Hindlimb muscle (tissue), 1 donor: ENCODE data around the gene NRL. TPM values are rescaled to one million over a fixed set of nuclear protein-coding genes. Genes with fewer than 3 reads are reported as not detected.

Experiments used
- DNase-seq: peaks from one replicate; pipeline ENCODE4 v3.0.0-alpha.2; 2013
- polyA plus RNA-seq: library from polyadenylated mRNA; unstranded; fragments of 120-200 nt; gene quantifications from one replicate; pipeline ENCODE4 v1.2.1, GENCODE V29; 2013; ENCODE audit not compliant: insufficient read length

NRL gene
- polyA plus RNA-seq, 1 donor: 1.7 TPM

DNA sequence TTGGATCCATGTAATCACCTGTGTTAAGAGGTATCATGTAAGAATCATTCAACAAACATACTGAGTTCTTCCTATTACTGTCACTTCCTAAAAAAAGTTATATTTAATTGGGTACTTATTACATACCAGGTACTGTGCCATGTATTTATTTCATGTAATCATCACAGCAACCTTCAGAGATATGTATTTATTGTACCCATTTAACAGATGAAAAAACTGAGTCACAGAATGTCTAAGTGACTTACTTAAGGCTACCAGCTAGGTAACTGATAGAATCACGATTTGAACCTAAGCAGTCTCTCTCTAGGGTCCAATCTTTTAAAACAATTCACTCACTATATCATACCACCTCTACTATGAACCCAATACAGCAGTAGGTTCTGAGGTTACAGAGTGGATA lies 29.7 kb upstream of the NRL start:
- DNase-seq: no peak

DNA sequence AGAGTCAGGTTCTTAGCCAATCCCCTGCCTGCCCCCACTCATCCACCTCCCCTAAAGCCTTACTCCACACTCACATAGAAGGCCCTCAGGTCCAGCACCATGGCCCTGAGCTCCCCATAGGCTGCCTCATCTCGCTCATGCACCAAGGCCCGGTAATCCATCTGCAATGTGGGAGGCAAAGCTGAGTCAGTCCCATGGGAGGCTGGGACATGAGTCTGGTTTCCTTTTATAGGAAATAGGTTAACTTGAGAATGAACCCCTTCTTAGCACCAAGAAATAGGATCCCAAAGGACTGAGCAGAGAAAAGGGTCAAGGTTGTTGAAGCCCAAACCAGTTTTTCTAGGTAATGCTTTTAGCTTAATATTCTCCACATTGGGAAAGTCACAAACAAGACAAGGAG lies 28.8 kb upstream of the NRL start:
- no peak for DNase-seq

DNA sequence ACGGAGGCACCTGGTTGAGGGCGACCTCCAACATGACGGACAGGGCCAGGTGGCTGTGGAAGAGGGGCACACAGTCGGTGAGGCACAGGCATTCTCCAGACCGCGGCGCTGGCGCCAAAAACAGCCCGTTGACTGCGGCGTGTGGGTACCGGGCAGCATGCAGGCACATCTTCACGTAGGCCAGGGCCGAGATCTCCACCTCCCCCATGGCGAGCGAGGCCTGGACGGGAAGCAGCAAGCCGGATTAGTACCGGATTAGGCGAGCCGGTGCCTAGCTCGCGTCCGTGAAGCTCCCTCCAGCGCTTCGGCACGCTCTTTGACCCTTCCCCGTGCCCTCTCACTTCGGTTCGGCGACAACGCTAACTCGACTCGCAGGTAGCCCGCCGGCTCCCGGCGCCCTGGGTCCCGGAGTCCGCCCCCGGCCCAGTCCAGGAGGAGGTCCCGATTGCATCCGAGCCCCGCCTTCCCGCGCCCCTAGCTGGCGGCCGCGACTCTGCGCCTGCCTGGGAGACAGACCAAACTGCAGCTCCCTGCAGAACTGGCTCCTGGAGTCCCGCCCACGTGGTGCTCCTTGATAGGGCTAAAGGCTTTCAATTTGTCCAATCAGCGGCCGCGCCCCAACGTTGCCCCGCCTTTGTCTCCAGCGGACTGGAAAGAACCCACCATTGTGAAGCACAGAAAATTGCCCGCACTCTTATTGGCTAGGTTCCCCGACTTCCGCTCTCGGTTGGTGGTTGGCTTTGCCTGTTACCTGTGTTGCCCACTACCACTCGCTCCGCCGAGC lies 26.5 kb upstream of the NRL start, which contains the start of gene EMC9:
Gene EMC9, minus strand, starts transcription at position 495 of the 784 bp plus-strand sequence. Its CDS starts 287 bp downstream, at position 208.
- DNase-seq: peak; percentile 99

DNA sequence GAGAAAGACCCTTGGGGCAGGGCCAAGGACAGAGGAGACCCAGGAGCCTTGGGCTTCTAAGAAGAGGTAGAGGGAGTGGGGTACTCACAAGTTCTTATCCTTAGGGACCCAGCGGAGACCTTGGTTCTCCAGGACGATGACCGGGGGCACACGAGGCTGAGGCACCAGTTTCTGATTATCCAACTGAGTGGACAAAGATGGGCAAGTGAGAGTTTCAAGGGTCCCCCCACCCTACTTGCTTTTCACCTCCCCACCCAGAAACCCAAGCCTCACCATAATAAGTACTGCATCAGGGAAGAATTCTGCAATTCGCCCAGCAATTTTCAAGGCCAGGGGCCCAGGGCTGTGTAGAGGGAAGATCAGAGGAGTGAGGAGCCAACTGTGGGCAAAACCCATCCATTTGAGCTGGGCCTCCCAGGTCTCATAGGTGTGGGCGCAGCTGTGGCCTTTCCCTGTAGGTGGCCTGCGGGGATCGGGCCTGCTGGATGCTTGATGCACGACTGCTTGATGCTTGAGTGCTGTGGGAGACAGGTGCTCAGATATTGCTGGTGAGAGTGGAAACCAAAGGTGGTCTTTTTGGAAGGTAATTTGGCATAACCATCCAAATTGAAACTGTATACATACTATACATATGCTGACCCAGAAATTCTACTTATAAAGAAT lies 24.7 kb upstream of the NRL start:
- no peak for DNase-seq

DNA sequence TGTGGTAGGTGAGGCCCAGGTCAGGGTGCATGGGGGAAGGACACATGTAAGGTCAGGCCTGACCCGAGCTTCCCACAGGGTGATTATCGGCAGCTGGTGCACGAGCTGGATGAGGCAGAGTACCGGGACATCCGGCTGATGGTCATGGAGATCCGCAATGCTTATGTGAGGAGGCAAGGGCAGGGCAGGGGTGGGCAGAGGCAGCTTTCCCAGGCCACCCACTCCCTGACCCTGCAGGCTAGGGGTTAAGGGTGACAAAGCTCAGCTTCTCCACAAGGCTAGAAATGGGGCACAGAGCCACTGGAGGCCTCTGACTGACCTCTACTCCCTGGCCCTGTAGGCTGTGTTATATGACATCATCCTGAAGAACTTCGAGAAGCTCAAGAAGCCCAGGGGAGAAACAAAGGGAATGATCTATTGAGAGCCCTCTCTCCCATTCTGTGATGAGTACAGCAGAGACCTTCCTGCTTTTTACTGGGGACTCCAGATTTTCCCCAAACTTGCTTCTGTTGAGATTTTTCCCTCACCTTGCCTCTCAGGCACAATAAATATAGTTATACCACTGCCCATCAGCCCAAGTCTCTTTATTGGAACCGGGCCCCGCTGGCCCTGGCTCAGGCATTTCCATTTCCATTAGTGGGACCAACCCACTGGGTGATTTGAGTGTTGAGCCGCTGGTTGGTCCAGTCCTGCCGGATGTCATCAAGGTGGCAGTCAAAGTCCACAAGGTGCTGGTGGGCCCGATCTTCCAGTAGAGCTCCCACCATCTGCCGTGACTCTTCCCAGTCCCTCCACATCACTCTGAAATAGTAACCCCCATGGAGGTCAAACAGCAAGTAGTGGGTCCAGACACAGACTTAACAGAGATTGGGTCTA lies 23.9 kb upstream of the NRL start:
- no peak for DNase-seq

DNA sequence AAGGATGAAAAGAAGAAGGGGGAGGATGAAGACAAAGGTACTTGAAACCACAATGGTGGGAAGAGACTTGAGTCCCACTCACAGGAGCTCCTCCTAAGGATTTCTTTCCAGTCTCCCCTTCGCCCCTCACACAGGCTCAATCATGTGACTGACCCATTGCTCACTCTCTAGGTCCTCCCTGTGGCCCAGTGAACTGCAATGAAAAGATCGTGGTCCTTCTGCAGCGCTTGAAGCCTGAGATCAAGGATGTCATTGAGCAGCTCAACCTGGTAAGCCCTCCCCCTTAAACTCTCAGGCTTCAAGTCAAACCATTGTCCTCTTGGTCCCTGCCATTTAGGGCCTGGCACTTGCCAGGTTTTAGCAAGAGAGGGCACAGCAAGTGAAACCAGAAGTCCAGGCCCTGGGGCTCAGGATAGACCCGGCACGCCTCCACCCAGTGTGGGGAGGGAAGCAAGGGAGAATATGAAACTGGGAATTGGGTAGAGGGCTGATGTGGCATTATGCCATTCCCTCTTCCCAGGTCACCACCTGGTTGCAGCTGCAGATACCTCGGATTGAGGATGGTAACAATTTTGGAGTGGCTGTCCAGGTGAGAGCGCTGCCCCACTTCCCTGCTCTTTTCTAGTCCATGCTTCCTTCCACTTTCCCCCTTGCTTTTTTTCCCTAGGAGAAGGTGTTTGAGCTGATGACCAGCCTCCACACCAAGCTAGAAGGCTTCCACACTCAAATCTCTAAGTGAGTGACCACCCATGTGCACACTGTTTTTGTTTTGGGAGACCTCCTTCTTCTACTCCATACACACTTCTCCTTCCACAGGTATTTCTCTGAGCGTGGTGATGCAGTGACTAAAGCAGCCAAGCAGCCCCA lies 23.0 kb upstream of the NRL start:
- DNase-seq: no peak

DNA sequence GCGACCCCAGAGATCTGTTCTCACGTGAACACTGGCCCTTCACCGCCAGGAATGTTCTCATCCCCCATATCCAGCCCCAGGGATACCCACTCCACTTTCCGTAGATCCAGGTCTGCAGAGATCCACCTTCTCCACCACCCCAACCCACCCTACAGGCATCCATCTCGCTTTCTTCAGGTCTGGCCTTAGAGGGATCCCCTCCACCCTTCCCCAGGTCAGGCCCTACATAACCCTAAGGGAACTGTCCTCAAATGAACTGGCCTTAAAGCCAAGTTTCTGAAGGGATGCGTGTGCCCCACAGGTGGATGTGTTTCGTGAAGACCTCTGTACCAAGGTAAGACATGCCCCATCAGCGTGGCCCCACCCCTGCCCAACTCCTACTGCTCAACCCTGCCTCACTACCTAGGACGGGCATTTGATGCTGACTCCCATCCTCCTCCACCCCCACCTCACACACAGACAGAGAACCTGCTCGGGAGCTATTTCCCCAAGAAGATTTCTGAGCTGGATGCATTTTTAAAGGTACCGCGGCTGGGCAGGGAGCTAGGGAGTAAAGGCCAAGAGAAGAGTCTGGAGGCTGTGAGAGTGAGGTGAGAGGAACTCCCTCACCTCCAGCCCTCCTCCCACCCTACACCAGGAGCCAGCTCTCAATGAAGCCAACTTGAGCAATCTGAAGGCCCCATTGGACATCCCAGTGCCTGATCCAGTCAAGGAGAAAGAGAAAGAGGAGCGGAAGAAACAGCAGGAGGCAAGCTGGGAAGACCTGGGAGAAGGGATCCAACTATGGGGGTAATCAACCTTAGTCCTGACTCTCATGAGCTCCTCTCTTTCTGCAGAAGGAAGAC lies 22.2 kb upstream of the NRL start:
- no peak for DNase-seq

DNA sequence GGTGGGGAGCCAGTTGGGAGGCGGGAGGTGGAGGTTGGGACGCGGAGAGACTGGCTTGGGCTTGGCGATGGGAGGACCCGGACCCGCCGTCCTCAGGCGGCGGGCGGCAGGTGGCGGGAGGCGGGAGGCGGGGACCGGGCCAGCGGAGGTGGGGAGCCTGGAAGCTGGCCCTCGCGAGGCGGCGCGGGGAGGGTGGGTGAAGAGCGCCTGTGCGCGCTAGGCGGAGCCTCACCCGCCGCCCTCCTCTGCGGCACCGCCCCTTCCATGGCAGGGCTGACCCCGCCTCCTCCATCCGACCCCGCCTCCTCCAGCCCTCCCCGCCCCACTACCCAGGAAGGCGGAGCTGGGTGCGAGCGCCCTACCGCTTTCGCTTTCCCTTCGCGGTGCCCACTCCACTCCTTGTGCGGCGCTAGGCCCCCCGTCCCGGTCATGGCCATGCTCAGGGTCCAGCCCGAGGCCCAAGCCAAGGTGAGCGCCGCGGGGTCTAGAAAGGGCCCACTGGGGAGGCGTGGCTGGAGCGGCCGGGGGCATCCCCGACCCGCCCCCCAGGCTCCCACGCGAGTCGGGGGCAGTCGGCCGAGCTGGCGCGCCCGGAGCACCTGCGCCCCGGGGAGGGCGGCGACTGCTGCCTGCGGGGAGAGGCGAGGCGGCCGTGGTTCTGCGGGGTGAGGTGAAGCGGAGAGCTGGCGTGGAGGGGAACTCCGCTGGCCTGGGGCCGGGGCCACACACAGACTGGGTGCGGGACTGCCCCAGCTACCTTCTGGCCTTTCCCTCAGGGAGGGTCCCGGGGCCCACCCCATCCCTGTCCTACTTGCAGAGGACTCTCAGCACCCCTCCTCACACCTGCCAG lies 21.3 kb upstream of the NRL start, which contains the start of gene PSME1:
Gene PSME1, plus strand, starts transcription at position 361 of the 850 bp plus-strand sequence. Its CDS starts 69 bp downstream, at position 430.
- DNase-seq: peak; percentile 90

DNA sequence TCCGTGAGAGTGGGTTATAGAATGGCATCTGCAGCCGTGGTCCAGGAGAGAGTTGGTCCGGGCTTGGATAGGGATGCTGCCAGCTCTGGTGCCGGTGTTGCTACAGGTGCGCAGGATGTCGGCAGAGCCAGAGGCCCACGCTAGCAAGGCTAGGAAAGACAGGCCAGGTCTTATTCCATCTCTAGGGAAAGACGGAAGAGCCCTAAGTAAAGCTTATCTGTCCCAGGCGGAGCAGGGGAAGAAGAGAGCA lies 20.8 kb upstream of the NRL start:
- DNase-seq: no peak

DNA sequence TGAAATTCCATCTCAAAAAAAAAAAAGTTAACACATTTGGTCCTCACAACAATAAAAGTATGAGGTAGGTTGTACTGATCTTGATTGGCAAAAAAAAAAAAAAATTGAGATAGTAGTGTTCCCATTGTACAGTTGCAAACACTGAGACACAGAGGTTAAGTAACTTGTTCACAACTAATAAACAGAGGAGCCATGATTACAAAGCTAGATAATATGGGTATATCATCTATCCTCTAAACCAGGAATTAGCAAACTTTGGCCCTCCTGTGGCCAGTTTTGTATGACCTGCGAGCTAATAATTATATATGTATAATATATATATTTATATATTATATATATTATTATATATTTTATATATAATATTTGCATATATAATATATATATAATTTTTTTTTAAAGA lies 19.0 kb upstream of the NRL start:
- DNase-seq: no peak

DNA sequence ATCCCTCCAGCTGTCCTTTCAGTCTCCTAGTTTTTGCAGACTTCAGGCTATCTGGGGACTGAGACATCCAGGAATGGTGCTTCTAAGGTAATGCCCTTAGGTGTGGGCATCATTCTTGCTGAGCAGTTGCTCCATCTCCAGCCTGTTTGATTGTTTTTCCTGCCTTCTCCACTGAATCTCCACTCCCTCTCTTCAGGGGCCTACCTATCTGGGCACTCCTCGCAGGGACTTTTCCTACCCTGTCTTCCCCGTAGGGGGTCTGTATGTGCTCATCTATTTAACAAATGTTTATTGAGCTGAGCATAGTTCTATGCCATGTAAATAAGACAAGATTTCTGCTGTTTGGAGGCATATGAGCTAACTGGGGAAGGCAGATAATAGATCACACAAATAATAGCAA lies 18.2 kb upstream of the NRL start:
- no peak for DNase-seq

DNA sequence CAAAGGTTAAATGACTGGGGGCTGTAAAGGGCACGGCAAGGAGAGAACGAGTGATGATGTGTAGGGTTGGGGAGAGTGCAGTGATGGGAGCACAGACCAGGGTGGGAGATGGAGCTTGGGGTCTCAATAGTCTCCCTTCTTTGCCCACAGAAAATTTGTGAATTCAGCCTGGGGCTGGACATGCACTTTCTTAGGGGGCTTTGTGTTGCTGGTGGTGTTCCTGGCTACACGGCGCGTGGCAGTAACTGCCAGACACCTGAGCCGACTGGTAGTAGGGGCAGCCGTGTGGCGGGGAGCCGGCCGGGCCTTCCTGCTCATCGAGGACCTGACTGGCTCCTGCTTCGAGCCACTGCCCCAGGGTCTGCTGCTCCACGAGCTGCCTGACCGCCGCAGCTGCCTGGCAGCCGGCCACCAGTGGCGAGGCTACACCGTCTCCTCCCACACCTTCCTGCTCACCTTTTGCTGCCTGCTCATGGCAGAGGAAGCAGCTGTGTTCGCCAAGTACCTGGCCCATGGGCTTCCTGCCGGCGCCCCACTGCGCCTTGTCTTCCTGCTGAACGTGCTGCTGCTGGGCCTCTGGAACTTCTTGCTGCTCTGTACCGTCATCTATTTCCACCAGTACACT lies 17.4 kb upstream of the NRL start:
- DNase-seq: no peak

DNA sequence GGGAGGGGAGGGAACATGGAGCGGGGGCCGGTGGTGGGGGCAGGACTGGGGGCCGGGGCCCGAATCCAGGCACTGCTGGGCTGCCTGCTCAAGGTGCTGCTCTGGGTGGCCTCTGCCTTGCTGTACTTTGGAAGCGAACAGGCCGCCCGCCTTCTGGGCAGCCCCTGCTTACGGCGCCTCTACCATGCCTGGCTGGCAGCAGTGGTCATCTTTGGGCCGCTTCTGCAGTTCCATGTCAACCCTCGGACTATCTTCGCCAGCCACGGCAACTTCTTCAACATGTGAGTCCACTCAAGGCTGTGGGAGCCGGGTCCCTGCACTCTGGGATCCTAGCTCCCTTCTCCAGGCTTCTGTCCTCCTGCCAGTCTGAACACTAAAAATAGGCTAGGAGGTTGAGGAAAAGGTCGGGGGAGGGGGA lies 16.8 kb upstream of the NRL start:
- no peak for DNase-seq

DNA sequence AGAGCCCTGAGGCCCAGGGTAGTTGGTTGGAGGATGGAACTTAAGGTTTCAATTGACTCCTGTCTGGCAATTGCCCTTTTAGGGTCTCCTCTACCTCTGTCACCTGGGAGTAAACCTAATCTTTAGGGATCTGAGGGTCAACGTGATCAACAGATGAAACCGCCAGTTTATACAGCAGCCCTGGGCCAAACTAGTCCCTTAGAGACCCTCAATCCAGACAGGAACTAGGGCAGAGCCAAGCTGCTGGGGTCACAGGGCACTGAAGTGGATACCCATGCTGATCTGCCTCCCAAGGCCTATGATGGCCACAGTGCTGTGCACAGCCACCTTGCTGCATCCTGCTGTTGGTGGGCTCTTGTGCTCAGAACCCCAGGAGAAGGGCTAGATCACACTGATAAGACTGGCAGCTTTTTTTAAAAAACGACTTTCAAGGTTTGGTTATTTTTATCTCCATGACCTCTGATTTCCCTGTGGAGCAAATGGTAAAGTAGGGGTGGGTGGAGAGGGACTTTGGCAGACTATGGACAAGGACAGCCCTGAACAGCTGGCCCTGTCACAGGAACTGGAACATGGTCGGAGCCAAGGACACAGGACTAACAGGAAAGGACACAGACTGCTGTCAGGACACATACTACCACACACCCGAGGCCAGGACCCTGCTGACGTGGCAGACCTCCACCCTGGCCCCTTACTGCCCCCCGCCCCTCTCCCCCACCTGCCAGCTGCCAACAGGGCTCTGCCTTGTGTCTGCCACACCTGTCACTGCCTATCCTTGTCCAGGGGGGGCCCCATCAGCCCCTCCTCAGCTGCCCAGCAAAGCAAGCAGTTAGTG lies 16.2 kb upstream of the NRL start:
- DNase-seq: peak; percentile 52

DNA sequence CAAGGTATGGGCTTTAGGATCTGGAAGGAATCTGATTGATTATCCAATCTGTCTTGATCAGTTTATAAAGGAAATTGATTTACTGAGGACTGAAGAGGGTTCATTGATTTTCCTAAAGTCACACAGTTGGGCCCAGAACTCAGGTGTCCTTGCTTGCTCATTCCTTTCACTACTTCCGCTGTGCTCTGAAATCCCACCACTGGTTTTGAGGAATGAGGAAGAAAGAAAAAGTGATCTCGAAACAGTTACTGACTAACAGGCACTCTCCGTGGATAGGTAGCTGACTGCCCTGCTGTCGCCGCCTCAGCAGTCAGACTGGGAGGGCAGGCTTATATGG lies 15.6 kb upstream of the NRL start, which contains the start of gene FITM1:
Gene FITM1, plus strand, starts transcription at position 280 of the 337 bp plus-strand sequence. CDS start 905 bp downstream, outside the sequence.
- no peak for DNase-seq

DNA sequence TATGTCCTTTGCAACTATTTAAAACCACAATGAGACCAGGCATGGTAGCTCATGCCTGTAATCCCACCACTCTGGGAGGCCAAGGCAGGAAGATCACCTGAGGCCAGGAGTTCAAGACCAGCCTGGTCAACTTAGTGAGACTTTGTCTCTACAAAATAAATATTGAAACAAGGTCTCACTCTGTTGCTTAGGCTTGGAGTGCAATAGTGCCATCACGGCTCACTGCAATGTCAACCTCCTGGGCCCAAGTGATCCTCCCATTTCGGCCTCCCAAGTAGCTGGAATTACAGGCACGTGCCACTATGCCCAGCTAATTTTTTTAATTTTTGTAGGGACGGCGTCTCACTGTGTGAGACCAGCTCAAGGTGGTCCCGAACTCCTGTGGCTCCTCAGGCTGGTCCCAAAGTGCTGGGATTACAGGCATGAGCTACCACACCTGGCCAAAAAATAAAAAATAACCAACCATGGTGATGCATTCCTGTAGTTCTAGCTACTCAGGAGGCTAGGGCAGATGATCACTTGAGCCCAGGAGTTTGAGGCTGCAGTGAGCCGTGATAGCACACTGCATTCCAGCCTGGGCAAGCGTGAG lies 14.8 kb upstream of the NRL start:
- DNase-seq: no peak

DNA sequence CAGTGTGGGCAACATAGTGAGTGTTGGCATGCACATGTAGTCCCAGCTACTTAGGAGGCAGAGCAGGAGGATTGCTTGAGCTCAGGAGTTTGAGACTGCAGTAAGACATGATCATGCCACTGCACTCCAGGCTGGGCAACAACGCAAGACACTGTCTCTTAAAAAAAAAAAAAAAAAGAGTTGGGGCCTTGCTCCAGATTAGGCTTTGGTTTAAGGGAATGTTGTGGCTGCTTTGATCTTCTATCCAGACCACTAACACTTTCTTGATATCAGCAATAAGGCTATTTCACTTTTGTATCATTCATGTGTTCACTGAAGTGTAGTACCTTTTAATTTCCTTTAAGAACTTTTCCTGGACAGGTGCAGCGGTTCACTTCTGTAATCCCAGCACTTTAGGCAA lies 12.9 kb upstream of the NRL start:
- DNase-seq: no peak

DNA sequence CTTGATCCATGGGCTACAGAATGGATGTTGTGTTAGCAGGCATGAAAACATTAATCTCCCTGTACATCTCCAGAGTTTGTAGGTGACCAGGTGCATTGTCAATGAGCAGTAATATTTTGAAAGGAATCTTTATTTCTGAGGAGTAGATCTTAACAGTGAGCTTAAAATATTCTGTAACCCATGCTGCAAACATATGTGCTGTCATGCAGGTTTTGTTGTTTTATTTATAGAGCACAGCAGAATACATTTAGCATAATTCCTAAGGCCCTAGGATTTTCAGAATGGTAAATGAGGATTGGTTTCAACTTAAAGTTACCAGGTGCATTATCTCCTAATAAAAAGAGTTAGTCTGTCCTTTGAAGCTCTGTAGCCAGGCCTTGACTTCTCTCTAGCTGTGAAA lies 12.2 kb upstream of the NRL start:
- DNase-seq: no peak
